ENCODE results near the gene NET1.
"Not testable (repeated sequence)": the region's sequence is repeated elsewhere in the genome, so short reads cannot be mapped to it uniquely, and the experiment has no call there.

Gene NET1

DNA sequence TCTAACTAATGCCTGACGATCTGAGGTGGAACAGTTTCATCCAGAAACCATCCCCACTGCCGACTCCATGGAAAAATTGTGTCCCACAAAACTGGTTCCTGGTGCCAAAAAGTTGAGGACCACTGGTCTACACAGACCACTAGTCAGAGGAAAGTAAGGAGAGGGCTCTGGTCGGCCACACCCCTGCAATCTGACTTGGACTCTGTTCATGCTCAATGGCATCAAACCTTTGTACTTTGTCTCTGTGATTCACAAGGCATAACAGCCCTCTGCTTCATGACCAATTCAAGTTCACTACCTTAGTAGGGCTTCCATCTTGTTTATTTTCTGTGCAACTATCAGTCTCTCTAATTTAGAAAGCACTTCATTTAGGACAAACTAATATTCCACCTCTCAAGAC is 9.6 kb upstream of the NET1 start:
- Histone ChIP-seq H3K4me1 (ENCODE audit: control insufficient read depth, low read depth, low read length) (no peaks in the 10 kb centered on the region), H3K27ac (ENCODE audit: low read length) (no peak overlapping the region), H3K9ac (ENCODE audit: low read length) (no peak overlapping the region), H3K9me3 (ENCODE audit: control insufficient read depth, low read depth, low read length) (no peaks in the 10 kb centered on the region), H3K27me3 (ENCODE audit: control insufficient read depth, insufficient read depth, low read length) (no peaks in the 10 kb centered on the region), H3K36me3 (ENCODE audit: control insufficient read depth, low read depth, low read length) (no peaks in the 10 kb centered on the region), H3K4me3 (ENCODE audit: low read length) (no peak overlapping the region)

DNA sequence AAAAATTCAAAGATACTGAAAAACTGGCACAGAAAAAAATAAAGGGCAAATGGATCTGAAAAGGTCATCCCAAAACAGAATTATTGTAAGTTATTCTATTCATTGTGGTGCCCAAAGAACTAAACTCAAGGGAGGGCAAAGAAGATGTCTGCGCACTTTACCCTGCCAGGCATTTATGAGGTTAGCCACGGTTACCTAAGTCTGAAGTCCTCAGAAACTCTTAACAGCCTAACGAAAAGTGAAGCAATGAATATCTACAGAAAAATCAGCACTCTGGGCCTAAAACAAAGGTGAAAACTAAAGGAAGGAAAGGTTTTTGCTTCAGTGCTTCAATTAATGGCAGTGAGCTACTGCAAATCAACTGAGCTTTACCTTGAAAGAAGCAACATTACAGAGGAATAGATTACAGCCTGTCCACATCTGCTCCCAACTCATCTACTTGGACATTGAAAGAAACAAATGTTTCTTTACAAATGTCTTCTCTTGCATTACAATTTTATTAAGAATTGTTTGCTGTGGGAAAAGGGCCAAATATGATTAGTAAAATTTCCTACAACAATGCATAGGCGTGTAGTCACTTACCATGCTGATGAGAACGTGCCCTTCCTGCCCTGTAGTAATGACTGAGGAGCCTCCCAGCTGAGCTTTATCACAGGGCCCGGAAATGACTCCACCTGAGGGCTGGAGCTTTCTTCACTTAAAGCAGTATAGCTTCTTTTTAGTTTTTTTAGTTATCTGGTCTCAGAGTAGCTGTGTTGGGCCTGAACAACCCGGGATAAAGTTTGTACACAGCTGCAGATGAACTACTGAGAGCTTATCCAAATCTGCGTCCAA is 7.9 kb upstream of the NET1 start, which contains the start of gene TUBAL3:
TUBAL3 (minus strand) TSS at position 621 of the 834 bp plus-strand sequence; CDS start at position 585, 36 bp downstream.
- Histone ChIP-seq H3K9ac (ENCODE audit: low read length) (no peak within 1 kb of the TSS), H3K36me3 (ENCODE audit: control insufficient read depth, low read depth, low read length) (no peaks in the 10 kb centered on the region), H3K4me1 (ENCODE audit: control insufficient read depth, low read depth, low read length) (no peaks in the 10 kb centered on the region), H3K27ac (ENCODE audit: low read length) (no peak within 1 kb of the TSS), H3K9me3 (ENCODE audit: control insufficient read depth, low read depth, low read length) (no peaks in the 10 kb centered on the region), H3K4me3 (ENCODE audit: low read length) (no peak within 1 kb of the TSS), H3K27me3 (ENCODE audit: control insufficient read depth, insufficient read depth, low read length) (no peaks in the 10 kb centered on the region)

DNA sequence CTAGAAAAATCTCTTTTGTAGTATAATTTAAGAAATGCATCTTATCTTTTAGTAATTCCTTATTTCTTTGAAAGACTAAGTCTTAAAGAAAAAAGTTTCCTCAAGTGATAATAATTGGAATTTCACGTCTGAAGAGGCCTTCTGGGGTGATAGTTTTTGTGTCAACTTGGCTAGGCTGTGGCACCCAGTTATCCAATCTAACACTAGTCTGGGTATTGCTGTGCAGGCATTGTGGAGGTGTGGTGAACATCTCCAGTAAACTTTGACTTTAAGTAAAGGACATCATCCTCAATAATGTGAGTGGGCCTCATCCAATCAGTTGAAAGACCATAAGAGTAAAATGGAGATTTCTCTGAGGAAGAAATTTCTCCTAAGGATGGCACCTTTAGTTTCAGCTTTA is 5.4 kb upstream of the NET1 start:
- no peak overlapping the region for H3K27ac ChIP-seq (ENCODE audit: low read length)
- H3K4me1 ChIP-seq (ENCODE audit: control insufficient read depth, low read depth, low read length), result peaks cover under 1% of the 10 kb centered on the region
- no peak overlapping the region for H3K9ac ChIP-seq (ENCODE audit: low read length)
- no peaks in the 10 kb centered on the region for H3K9me3 ChIP-seq (ENCODE audit: control insufficient read depth, low read depth, low read length)
- no peaks in the 10 kb centered on the region for H3K36me3 ChIP-seq (ENCODE audit: control insufficient read depth, low read depth, low read length)
- no peak overlapping the region for H3K4me3 ChIP-seq (ENCODE audit: low read length)
- H3K27me3 ChIP-seq (ENCODE audit: control insufficient read depth, insufficient read depth, low read length), result no peaks in the 10 kb centered on the region

DNA sequence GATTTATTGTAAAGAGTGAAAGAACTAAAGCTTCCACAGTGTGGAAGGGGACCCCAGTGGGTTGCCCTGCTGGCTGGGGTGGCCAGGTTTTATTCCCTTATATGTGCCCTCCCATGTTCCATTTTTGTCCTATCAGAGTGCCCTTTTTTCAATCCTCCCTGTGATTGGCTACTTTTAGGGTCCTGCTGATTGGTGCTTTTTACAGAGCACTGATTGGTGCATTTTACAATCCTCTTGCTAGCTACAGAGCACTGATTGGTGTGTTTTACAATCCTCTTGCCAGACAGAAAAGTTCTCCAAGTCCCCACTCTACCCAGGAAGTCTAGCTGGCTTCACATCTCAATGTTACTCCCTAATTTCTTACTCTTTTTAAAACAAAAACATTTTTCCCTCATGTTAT is 1.6 kb upstream of the NET1 start:
- not testable (repeated sequence) for H3K36me3 ChIP-seq (ENCODE audit: control insufficient read depth, low read depth, low read length); H3K27ac ChIP-seq (ENCODE audit: low read length); H3K9me3 ChIP-seq (ENCODE audit: control insufficient read depth, low read depth, low read length)

DNA sequence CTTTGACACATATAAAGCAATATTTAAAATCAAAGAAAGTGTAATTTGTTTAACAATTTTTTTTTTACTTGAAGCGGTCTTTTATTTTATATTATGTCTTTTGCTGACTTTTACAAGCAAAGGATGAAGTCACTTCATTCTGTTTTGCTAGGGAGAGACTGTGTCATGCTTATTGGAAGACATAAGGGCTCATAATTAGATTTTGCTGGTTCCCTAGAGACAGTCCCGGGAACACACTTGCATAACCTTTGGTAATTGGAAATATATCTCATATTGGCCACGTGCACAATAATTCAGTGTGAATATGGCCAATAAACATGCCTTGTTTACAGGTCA is 448 bp upstream of the NET1 start:
- H3K27ac ChIP-seq (ENCODE audit: low read length), result no peak overlapping the region
- H3K4me1 ChIP-seq (ENCODE audit: control insufficient read depth, low read depth, low read length), result peaks cover 25% of the 10 kb centered on the region
- no peaks in the 10 kb centered on the region for H3K27me3 ChIP-seq (ENCODE audit: control insufficient read depth, insufficient read depth, low read length)
- peak overlapping the region; percentile 66 for H3K9ac ChIP-seq (ENCODE audit: low read length)
- H3K36me3 ChIP-seq (ENCODE audit: control insufficient read depth, low read depth, low read length), result no peaks in the 10 kb centered on the region
- H3K4me3 ChIP-seq (ENCODE audit: low read length), result peak overlapping the region; percentile 84
- no peaks in the 10 kb centered on the region for H3K9me3 ChIP-seq (ENCODE audit: control insufficient read depth, low read depth, low read length)

More for the DNA sequence above, 1.6 kb upstream of the NET1 start:
- H3K4me3 ChIP-seq (ENCODE audit: low read length); H3K27me3 ChIP-seq (ENCODE audit: control insufficient read depth, insufficient read depth, low read length); H3K9ac ChIP-seq (ENCODE audit: low read length): not testable (repeated sequence)
- H3K4me1 ChIP-seq (ENCODE audit: control insufficient read depth, low read depth, low read length), result peaks cover 16% of the 10 kb centered on the region

DNA sequence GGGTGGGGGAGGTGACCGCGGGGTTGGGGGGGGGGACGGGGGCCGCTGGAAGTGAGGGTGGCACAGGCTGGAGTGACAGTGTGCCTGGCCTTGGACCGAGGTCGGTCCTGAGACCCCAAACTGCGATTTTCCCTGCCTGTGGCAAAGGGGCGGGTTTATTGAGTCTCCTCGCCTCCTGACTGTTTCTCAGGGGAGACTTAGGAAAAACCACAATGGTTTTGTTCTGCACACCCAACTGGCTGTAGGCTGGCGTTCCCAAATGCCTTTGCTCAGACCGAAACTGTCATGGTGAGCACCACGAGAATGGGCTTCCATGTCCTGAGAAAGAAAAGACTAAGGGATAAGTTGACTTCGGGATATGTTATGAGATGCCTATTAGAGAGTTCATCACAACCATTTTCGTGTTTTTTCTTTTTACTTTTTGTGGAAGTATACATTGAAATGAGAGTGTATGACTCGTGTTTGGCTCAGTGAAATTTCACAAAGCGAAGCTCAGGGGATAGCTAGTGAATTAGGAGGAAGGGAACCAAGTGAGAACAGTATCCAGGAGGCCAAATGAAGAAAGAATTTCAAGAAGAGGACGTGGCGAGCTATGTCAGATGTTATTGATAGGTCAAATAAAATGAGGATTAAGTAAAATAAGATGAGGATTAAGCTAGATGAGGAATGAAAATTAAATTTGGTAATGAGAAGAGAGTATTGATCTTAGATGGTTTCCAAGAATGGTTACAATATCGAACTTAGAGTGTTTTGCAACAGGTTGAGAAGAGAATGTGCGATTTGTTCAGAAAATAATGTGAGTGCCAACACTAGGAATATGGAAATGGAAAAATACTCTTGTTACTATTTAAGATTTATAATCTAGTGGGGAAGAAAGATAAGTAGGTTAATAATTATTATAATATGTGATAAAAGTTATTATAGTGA is 918 bp downstream of the NET1 start:
- Histone ChIP-seq H3K4me1 (ENCODE audit: control insufficient read depth, low read depth, low read length) (peaks cover 29% of the 10 kb centered on the region), H3K9me3 (ENCODE audit: control insufficient read depth, low read depth, low read length) (no peaks in the 10 kb centered on the region), H3K27me3 (ENCODE audit: control insufficient read depth, insufficient read depth, low read length) (no peaks in the 10 kb centered on the region), H3K9ac (ENCODE audit: low read length) (peak overlapping the region; percentile 65), H3K27ac (ENCODE audit: low read length) (no peak overlapping the region), H3K4me3 (ENCODE audit: low read length) (peak overlapping the region; percentile 84), H3K36me3 (ENCODE audit: control insufficient read depth, low read depth, low read length) (no peaks in the 10 kb centered on the region)

DNA sequence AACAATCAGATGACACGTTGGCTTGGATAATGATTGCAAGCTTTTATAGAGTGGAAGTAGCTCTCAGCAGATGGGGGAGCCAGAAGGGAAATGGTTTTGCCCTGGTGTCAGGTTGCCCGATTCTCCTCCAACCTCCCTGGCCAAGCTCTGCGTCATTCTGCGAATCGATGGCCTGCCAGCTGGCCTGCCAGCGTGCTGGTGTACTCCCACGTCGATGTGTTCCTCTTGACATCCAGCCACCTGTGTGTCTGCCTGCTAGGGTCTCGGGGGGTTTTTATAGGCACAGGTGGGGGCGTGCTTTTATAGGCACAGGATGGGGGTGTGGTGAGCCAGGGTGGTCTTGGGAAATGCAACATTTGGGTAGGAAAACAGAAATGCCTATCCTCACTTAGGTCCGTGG is 4.6 kb downstream of the NET1 start:
- H3K9me3 ChIP-seq (ENCODE audit: control insufficient read depth, low read depth, low read length), result no peaks in the 10 kb centered on the region

DNA sequence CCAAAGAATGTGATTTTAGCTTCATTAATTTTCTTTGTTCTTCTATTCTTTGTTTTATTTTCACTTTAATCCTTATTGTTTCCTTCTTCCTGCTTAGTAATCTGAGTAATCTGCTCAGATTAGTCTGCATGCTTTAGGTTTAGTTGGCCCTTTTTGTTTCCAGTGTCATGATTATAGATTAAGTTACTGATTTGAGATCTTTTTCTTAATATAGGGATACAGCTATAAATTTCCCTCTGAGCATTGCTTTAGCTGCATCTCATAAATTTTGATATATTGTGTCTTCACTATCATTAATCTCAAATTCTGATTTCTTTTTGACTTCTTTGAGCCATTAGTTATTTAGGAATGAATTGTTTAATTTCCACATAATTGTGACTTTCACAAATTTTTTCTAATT is 6.2 kb downstream of the NET1 start:
- Histone ChIP-seq H3K9me3 (ENCODE audit: control insufficient read depth, low read depth, low read length) (no peaks in the 10 kb centered on the region), H3K4me3 (ENCODE audit: low read length) (no peak overlapping the region), H3K27ac (ENCODE audit: low read length) (no peak overlapping the region), H3K9ac (ENCODE audit: low read length) (no peak overlapping the region), H3K4me1 (ENCODE audit: control insufficient read depth, low read depth, low read length) (peaks cover 21% of the 10 kb centered on the region), H3K36me3 (ENCODE audit: control insufficient read depth, low read depth, low read length) (no peaks in the 10 kb centered on the region), H3K27me3 (ENCODE audit: control insufficient read depth, insufficient read depth, low read length) (no peaks in the 10 kb centered on the region)

More for the DNA sequence above, 4.6 kb downstream of the NET1 start:
- no peaks in the 10 kb centered on the region for H3K27me3 ChIP-seq (ENCODE audit: control insufficient read depth, insufficient read depth, low read length)
- H3K4me1 ChIP-seq (ENCODE audit: control insufficient read depth, low read depth, low read length), result peaks cover 28% of the 10 kb centered on the region
- no peak overlapping the region for H3K27ac ChIP-seq (ENCODE audit: low read length)
- H3K4me3 ChIP-seq (ENCODE audit: low read length), result peak overlapping the region; percentile 35
- H3K36me3 ChIP-seq (ENCODE audit: control insufficient read depth, low read depth, low read length), result no peaks in the 10 kb centered on the region
- no peak overlapping the region for H3K9ac ChIP-seq (ENCODE audit: low read length)

DNA sequence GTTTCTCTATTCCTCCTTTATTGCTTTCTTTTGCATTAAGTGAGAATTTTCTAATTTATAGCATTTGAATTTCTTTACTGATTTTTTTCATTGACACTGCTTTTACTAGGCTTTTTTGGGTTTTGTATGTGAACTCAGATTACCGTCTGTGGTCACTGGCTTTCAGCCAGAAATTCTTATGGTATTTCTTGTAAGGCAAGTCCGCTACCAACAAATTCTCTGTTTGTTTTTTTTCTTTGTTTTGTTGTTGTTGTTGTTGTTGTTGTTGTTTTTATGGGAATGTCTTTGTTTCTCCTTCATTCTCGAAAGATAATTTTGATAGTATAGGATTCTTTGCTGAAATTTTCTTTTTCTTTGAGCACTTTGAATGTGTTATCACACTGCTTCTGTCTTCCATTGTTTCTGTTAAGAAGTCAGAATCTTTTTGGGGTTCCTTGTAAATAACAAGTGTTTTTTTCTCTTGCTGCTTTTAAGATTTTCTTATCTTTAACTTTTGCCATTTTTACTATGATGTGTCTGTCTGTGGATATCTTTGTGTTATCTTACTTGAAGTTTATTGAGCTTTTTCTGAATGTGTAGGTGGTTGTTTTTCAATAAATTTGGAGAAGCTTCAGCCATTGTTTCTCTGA is 7.2 kb downstream of the NET1 start:
- no peaks in the 10 kb centered on the region for H3K27me3 ChIP-seq (ENCODE audit: control insufficient read depth, insufficient read depth, low read length)
- peaks cover 19% of the 10 kb centered on the region for H3K4me1 ChIP-seq (ENCODE audit: control insufficient read depth, low read depth, low read length)
- no peak overlapping the region for H3K4me3 ChIP-seq (ENCODE audit: low read length)
- H3K9me3 ChIP-seq (ENCODE audit: control insufficient read depth, low read depth, low read length), result no peaks in the 10 kb centered on the region
- no peaks in the 10 kb centered on the region for H3K36me3 ChIP-seq (ENCODE audit: control insufficient read depth, low read depth, low read length)
- H3K9ac ChIP-seq (ENCODE audit: low read length), result no peak overlapping the region
- no peak overlapping the region for H3K27ac ChIP-seq (ENCODE audit: low read length)

DNA sequence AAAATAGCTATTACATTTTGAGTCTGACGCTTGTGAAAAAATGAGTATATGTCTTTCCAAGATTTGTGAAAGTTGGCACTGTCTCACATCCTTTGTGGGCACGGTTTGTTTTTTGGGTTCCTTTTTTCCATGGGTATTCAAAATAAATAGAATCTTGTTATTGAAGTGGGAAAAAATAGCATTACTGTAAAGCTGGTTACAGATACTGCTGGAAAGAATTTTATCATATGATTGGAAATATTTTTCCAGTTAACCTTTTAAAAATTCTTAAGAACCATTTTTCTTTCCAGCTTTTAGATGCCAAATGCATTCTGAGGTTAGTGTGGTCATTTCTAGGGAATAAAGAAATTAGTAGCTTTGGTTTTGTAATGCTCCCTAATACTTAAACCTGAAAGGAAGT is 11.4 kb downstream of the NET1 start:
- H3K4me3 ChIP-seq (ENCODE audit: low read length), result no peak overlapping the region
- no peak overlapping the region for H3K27ac ChIP-seq (ENCODE audit: low read length)
- no peaks in the 10 kb centered on the region for H3K9me3 ChIP-seq (ENCODE audit: control insufficient read depth, low read depth, low read length)
- no peaks in the 10 kb centered on the region for H3K27me3 ChIP-seq (ENCODE audit: control insufficient read depth, insufficient read depth, low read length)
- no peak overlapping the region for H3K9ac ChIP-seq (ENCODE audit: low read length)
- H3K4me1 ChIP-seq (ENCODE audit: control insufficient read depth, low read depth, low read length), result peaks cover 10% of the 10 kb centered on the region
- H3K36me3 ChIP-seq (ENCODE audit: control insufficient read depth, low read depth, low read length), result peaks cover 11% of the 10 kb centered on the region

DNA sequence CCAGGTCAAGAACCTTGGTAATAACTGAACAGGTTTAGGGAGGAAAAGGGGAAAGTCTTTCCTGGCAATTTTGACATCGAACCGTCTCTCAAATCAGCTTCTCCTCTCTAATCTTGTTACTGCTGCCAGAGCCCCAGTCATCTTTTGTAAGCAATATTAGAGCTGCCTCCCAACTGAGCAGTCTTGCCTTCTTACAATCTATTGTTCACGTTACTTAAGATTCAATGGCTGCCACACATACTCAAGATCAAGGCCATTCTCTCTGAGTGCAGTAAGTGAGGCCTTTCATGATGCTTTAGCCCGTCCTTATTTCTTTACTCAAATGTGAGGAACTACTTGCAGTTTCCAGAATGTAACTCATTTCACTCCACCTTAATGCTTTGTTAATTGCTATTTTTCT is 12.4 kb downstream of the NET1 start:
- H3K36me3 ChIP-seq (ENCODE audit: control insufficient read depth, low read depth, low read length), result peaks cover 18% of the 10 kb centered on the region
- H3K27me3 ChIP-seq (ENCODE audit: control insufficient read depth, insufficient read depth, low read length), result no peaks in the 10 kb centered on the region

More for the DNA sequence above, 12.4 kb downstream of the NET1 start:
- Histone ChIP-seq H3K9me3 (ENCODE audit: control insufficient read depth, low read depth, low read length) (no peaks in the 10 kb centered on the region), H3K9ac (ENCODE audit: low read length) (no peak overlapping the region), H3K27ac (ENCODE audit: low read length) (no peak overlapping the region), H3K4me1 (ENCODE audit: control insufficient read depth, low read depth, low read length) (peaks cover 10% of the 10 kb centered on the region), H3K4me3 (ENCODE audit: low read length) (no peak overlapping the region)

Data from iPS-18a (cell line).